ENCODE data around the gene BBC3.
A peak's percentile ranks its signal among the peaks of the same experiment; 100 is the strongest.

BBC3 gene

DNA sequence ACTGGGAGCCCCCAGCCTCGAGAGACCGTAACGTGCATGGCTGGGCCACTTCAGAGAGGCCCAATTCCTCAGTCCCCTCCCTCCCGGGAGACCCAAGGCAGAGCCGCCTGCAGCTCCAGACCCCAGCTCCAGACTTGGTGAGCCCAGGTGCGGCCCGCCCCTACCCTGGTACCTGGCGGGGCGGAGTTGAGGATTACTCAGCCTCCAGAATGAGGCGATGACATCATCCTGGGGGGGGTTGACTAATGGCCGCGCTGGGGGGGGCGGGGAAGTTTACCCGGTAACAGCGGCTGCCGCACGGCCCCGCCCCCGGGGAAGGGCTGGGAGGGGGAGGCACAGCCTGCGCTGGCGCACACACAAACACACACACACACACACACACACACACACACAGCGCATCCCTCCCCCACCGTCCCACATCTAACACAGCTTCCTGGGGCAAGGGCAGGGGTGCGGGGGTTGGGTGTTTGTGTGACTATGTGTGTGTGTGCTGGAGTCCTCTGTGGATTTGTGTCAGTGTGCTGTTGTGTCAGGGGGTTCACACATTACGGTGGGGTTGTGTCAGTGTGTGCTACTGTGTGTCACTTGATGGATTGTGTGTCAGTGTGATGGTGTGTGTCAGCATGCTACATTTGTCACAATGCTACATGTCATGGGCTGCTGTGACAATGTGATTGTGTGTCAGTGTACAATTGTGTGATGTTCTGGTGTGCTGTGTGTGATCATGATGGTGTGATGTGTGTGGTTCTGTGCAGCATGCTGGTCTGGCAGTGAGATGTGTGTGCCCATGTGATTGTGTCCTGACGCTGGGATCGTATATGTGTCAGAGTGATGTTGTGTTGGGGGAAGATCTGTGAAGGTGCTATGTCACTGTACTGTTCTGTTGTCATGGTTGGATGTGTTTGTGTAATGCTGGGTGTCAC is 10.3 kb upstream of the BBC3 start:
- peaks cover 0 to 2% of the 10 kb centered on the region in 2 donors for H3K36me3 ChIP-seq (replicated peaks in 1 of 2; ENCODE audit: control insufficient read depth in 2 of 2, insufficient read depth in 2 of 2, low read length in 2 of 2)
- no peak overlapping the region for H3K9ac ChIP-seq (ENCODE audit: low read depth, low read length, poor library complexity)
- H3K23ac ChIP-seq (ENCODE audit: low read depth, low read length, poor library complexity), result peak overlapping the region; percentile 5
- H2AK5ac ChIP-seq (ENCODE audit: low read depth, low read length), result peak overlapping the region; percentile 2
- peak overlapping the region; percentile 13 for H3K18ac ChIP-seq (ENCODE audit: low read length)
- no peak overlapping the region for H3K4ac ChIP-seq (ENCODE audit: low read length)
- no peak overlapping the region for H4K91ac ChIP-seq (ENCODE audit: low read depth, low read length, poor library complexity)
- H3K4me2 ChIP-seq (ENCODE audit: insufficient read depth, low read length, poor library complexity, severe bottlenecking), result peak overlapping the region; percentile 21
- H3K4me3 ChIP-seq (ENCODE audit: low read length in 2 of 2), result peak overlapping the region in 1 of 2 donors; percentile 58
- H4K8ac ChIP-seq (ENCODE audit: low read depth, low read length), result no peak overlapping the region
- H3K27ac ChIP-seq (replicated peaks; ENCODE audit: low read length), result no peak overlapping the region
- H3K79me1 ChIP-seq (ENCODE audit: low read depth, low read length), result peaks cover 7% of the 10 kb centered on the region
- peaks cover 0 to 6% of the 10 kb centered on the region in 2 donors for H3K9me3 ChIP-seq (replicated peaks in 1 of 2; ENCODE audit: control insufficient read depth in 2 of 2, insufficient read depth in 1 of 2, low read depth in 1 of 2, low read length in 2 of 2)
- H3K27me3 ChIP-seq (ENCODE audit: control insufficient read depth in 3 of 3, insufficient read depth in 3 of 3, low read depth in 1 of 3, low read length in 3 of 3), result peaks cover 0 to 30% (median 4%) of the 10 kb centered on the region in 3 experiments
- H2BK120ac ChIP-seq (ENCODE audit: low read depth, low read length), result no peak overlapping the region
- peak overlapping the region; percentile 2 for H2BK15ac ChIP-seq (ENCODE audit: low read length)
- H3K4me1 ChIP-seq (ENCODE audit: control insufficient read depth in 2 of 2, insufficient read depth in 1 of 2, low read depth in 1 of 2, low read length in 2 of 2), result peaks cover 24 to 31% of the 10 kb centered on the region in 2 donors
- H3K14ac ChIP-seq (ENCODE audit: low read length), result no peak overlapping the region
- peak overlapping the region; percentile 73 for H2BK12ac ChIP-seq (ENCODE audit: low read length)
- H2AFZ ChIP-seq (ENCODE audit: low read length), result peak overlapping the region; percentile 53
- H2BK5ac ChIP-seq (ENCODE audit: low read length), result no peak overlapping the region
- WGBS, 2 donors (ENCODE audit: extremely low coverage in 2 of 2, insufficient read length in 2 of 2, insufficient replicate concordance in 1 of 2), result no CpG with 5 or more reads among the region's 27 CpGs
- no peak for DNase-seq (ENCODE audit: low spot score)

DNA sequence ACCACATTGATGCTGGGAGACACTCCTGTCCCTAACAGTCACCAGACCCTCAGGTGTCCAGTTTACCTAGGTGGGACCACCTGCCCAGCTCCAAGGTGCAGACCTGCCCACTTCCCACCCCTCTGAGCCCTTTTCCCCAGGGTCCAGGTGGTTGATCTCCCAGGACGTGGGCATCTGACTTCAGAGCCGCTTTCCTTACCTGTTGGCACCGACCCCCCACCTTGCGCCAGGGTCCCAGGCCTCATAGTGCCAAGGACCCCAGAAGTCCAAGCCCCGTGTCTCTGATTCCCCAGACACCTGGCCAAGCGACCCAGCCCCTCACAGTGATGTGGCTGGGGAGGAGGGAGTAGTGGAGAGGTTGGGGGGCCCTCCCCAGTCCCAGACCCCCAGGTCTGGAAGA is 9.6 kb upstream of the BBC3 start:
- H4K8ac ChIP-seq (ENCODE audit: low read depth, low read length), result no peak overlapping the region
- H2AFZ ChIP-seq (ENCODE audit: low read length), result peak overlapping the region; percentile 53
- DNase-seq (ENCODE audit: low spot score), result no peak
- no peak overlapping the region for H3K27ac ChIP-seq (replicated peaks; ENCODE audit: low read length)
- peaks cover 7% of the 10 kb centered on the region for H3K79me1 ChIP-seq (ENCODE audit: low read depth, low read length)
- peak overlapping the region; percentile 21 for H3K4me2 ChIP-seq (ENCODE audit: insufficient read depth, low read length, poor library complexity, severe bottlenecking)
- no peak overlapping the region for H3K23ac ChIP-seq (ENCODE audit: low read depth, low read length, poor library complexity)
- H3K18ac ChIP-seq (ENCODE audit: low read length), result peak overlapping the region; percentile 71
- H2BK5ac ChIP-seq (ENCODE audit: low read length), result no peak overlapping the region
- peaks cover 0 to 2% of the 10 kb centered on the region in 2 donors for H3K36me3 ChIP-seq (replicated peaks in 1 of 2; ENCODE audit: control insufficient read depth in 2 of 2, insufficient read depth in 2 of 2, low read length in 2 of 2)
- peaks cover 24 to 31% of the 10 kb centered on the region in 2 donors for H3K4me1 ChIP-seq (ENCODE audit: control insufficient read depth in 2 of 2, insufficient read depth in 1 of 2, low read depth in 1 of 2, low read length in 2 of 2)
- peak overlapping the region; percentile 73 for H2BK12ac ChIP-seq (ENCODE audit: low read length)
- peak overlapping the region; percentile 96 for H2AK5ac ChIP-seq (ENCODE audit: low read depth, low read length)
- peak overlapping the region; percentile 31 for H2BK120ac ChIP-seq (ENCODE audit: low read depth, low read length)
- H3K27me3 ChIP-seq (ENCODE audit: control insufficient read depth in 3 of 3, insufficient read depth in 3 of 3, low read depth in 1 of 3, low read length in 3 of 3), result peaks cover 0 to 30% (median 4%) of the 10 kb centered on the region in 3 experiments
- H3K4ac ChIP-seq (ENCODE audit: low read length), result no peak overlapping the region
- no peak overlapping the region for H4K91ac ChIP-seq (ENCODE audit: low read depth, low read length, poor library complexity)
- H3K9ac ChIP-seq (ENCODE audit: low read depth, low read length, poor library complexity), result no peak overlapping the region
- peaks cover 0 to 6% of the 10 kb centered on the region in 2 donors for H3K9me3 ChIP-seq (replicated peaks in 1 of 2; ENCODE audit: control insufficient read depth in 2 of 2, insufficient read depth in 1 of 2, low read depth in 1 of 2, low read length in 2 of 2)
- no CpG with 5 or more reads among the region's 6 CpGs for WGBS, 2 donors (ENCODE audit: extremely low coverage in 2 of 2, insufficient read length in 2 of 2, insufficient replicate concordance in 1 of 2)
- H3K14ac ChIP-seq (ENCODE audit: low read length), result no peak overlapping the region
- peak overlapping the region; percentile 58 for H2BK15ac ChIP-seq (ENCODE audit: low read length)
- H3K4me3 ChIP-seq (ENCODE audit: low read length in 2 of 2), result peak overlapping the region in 1 of 2 donors; percentile 23

DNA sequence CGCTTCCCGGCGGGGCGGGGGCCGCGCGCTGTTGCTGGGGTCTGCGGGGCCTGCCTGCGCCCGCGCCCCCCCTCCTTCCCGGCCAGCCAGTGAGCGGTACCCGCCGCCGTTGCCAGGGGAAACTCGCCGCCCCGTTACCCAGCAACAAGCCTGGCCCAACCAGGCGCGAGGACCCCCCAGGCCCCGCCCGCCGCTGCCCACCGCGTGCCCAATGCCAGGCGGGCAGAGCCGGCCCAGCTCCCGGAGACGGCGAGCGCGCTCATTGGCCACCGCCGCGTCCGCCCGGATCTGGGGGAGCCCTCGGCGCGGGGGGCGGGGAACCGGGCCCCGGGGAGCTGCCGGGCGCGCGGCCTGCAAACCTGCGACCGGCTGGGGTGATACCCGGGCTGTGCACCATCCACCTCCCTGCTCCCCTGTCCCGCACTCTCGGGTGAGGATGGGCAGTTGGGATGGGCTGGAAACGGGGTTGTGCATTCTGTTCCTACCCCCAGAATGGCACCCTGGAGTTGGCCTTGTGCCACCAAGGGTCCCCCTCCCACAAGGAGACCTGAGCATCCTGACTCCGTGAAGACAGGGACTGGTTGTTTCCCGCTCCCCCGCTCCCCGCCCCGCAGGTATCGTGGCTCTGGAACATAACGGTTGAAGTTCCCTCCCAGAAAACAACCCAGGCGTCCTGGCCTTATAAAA is 8.8 kb upstream of the BBC3 start:
- peak overlapping the region; percentile 80 for H3K23ac ChIP-seq (ENCODE audit: low read depth, low read length, poor library complexity)
- H3K14ac ChIP-seq (ENCODE audit: low read length), result no peak overlapping the region
- no peak overlapping the region for H4K91ac ChIP-seq (ENCODE audit: low read depth, low read length, poor library complexity)
- H3K4me2 ChIP-seq (ENCODE audit: insufficient read depth, low read length, poor library complexity, severe bottlenecking), result peak overlapping the region; percentile 55
- H4K8ac ChIP-seq (ENCODE audit: low read depth, low read length), result peak overlapping the region; percentile 17
- peaks cover 0 to 2% of the 10 kb centered on the region in 2 donors for H3K36me3 ChIP-seq (replicated peaks in 1 of 2; ENCODE audit: control insufficient read depth in 2 of 2, insufficient read depth in 2 of 2, low read length in 2 of 2)
- H3K27me3 ChIP-seq (ENCODE audit: control insufficient read depth in 3 of 3, insufficient read depth in 3 of 3, low read depth in 1 of 3, low read length in 3 of 3), result peaks cover 0 to 30% (median 4%) of the 10 kb centered on the region in 3 experiments
- no peak overlapping the region for H3K4ac ChIP-seq (ENCODE audit: low read length)
- WGBS, 2 donors (ENCODE audit: extremely low coverage in 2 of 2, insufficient read length in 2 of 2, insufficient replicate concordance in 1 of 2), result no CpG with 5 or more reads among the region's 62 CpGs
- H3K9me3 ChIP-seq (replicated peaks in 1 of 2; ENCODE audit: control insufficient read depth in 2 of 2, insufficient read depth in 1 of 2, low read depth in 1 of 2, low read length in 2 of 2), result peaks cover 0 to 6% of the 10 kb centered on the region in 2 donors
- peak overlapping the region; percentile 71 for H3K18ac ChIP-seq (ENCODE audit: low read length)
- peak overlapping the region; percentile 96 for H2AK5ac ChIP-seq (ENCODE audit: low read depth, low read length)
- peak overlapping the region; percentile 10 for H2BK5ac ChIP-seq (ENCODE audit: low read length)
- H3K4me3 ChIP-seq (ENCODE audit: low read length in 2 of 2), result peak overlapping the region; percentile 3 to 49
- H3K4me1 ChIP-seq (ENCODE audit: control insufficient read depth in 2 of 2, insufficient read depth in 1 of 2, low read depth in 1 of 2, low read length in 2 of 2), result peaks cover 24 to 31% of the 10 kb centered on the region in 2 donors
- H3K27ac ChIP-seq (replicated peaks; ENCODE audit: low read length), result no peak overlapping the region
- no peak overlapping the region for H2BK12ac ChIP-seq (ENCODE audit: low read length)
- peak overlapping the region; percentile 58 for H2BK15ac ChIP-seq (ENCODE audit: low read length)
- H3K79me1 ChIP-seq (ENCODE audit: low read depth, low read length), result peaks cover 7% of the 10 kb centered on the region
- peak overlapping the region; percentile 69 for H2AFZ ChIP-seq (ENCODE audit: low read length)
- DNase-seq (ENCODE audit: low spot score), result no peak
- peak overlapping the region; percentile 44 for H3K9ac ChIP-seq (ENCODE audit: low read depth, low read length, poor library complexity)
- H2BK120ac ChIP-seq (ENCODE audit: low read depth, low read length), result peak overlapping the region; percentile 31

Measured in neuronal stem cell (in vitro differentiated cells).